GM12892 (cell line): ENCODE measurements around the gene CNR1.

Experiments
- POLR2A ChIP-seq: IDR thresholded peaks from 2 replicates; pipeline ENCODE4 v1.6.1; 2011; ENCODE audit warnings: low read depth, low read length, control low read depth
- TAF1 ChIP-seq: IDR thresholded peaks from 2 replicates; pipeline ENCODE4 v1.6.1; 2011; ENCODE audit warnings: low read depth, mild to moderate bottlenecking, control low read depth, low read length, borderline replicate concordance

DNA sequence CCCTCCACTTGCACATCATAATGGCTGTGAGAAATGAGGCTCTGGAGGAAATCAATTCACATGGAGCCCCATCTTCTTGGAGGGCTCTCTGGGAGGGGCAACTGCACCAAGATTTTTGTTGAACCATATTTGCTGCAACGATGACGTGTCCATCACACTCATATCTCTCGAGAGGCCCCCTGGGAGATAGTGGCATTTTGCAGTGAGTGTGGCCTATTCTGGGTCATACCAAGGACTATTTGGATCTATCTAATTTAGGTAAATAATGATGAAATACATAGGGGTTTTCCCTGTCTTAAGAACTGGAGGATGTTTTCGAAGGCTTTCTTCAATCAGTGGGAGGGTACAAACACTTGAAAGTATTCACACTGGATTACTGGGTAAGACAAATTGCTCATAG, 31.6 kb downstream of the CNR1 start:
- TF ChIP-seq TAF1 (no peak), POLR2A (no peak)
